ENCODE measurements around the gene NCKAP1. TPM values are rescaled to one million over a fixed set of nuclear protein-coding genes. Genes with fewer than 3 reads are reported as not detected.
"Not testable (repeated sequence)": the region's sequence is repeated elsewhere in the genome, so short reads cannot be mapped to it uniquely, and the experiment has no call there.

Gene NCKAP1
- total RNA-seq, 1 donor from 2014 or later, result 202 TPM

DNA sequence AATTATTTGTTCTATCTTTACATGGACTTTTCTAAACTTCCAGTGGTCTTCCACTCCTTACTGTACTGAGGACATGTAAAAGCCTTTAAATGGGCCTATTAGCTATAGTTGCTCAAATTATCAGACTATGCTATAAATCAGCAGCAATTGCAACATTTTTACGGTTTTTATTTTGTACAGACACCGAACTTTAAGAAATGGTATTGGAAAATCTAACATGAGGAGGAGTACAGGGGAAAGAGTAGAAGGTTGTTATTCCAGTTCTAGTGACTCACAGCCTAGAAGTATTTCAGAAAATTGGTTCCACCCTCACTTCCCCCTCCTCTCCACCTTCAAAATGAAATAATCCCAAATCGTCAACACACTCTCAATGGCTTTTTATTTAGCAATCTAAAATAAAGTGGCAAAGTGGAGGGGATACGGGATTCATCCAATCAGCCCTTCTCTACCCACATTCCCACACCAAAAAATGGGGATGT is 1.1 kb downstream of the NCKAP1 start:
- DNase-seq (ENCODE audit: low spot score), result no peak

DNA sequence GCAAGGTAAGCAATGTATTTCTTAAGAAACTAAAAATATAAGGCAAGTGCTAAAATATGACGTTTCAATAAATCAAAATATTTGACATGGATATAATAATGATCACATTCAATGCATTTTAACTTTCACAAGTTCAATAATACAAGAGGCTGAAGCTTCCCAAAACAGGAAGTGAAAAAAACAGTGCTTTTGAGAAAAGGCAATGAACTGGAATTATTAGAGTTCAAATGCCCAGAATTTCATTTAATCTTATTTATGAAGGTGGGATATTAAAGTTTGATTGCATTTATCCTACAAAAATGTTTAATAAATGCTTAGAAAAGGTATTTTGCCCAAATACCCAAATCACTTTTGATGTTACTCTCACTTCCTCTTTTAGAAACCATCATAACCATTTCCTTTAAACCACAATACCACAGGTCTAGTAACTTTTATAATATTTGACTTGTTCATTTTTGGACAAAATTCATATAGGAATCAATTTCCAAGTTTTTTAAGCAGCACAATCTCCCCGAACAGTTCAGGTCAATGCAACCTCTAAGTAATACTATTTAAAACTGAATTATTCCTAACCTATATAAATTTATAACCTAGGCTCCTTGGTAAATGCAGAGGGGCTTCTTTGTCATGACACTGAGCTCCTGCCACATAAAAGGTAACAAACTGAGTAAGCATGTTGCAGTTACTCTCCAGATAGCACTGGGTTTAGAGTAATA is 2.1 kb downstream of the NCKAP1 start:
- no peak for DNase-seq (ENCODE audit: low spot score)

DNA sequence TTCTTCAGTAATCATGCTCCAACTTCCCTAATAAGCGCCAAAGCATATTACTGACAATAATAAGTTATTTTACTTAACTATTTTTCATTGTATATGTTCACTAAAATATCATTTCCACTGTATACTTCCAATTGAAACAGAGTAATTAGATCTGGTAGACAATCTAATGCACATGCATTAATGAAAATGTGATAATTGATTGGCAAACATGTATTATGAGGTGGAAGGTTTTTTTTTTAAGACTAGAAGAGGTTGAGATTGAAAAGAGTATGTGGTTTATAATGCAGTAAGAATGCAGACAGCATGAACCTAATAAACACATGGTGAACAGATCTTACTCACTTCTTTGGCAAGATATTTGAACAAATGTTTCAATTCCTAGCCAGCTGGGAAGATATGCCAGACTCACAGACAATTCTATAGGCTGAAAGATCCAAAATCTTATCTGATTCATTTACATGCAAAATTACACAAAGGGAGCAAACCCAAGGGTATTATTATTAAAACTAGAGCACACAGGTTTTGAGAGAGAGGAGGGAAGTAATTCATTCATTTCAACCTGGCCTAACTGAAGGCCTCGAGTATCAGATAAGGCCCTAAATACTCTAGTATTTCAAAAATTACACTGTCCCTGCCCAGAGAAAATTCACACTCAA is 2.8 kb downstream of the NCKAP1 start:
- peak; percentile 67 for DNase-seq (ENCODE audit: low spot score)

DNA sequence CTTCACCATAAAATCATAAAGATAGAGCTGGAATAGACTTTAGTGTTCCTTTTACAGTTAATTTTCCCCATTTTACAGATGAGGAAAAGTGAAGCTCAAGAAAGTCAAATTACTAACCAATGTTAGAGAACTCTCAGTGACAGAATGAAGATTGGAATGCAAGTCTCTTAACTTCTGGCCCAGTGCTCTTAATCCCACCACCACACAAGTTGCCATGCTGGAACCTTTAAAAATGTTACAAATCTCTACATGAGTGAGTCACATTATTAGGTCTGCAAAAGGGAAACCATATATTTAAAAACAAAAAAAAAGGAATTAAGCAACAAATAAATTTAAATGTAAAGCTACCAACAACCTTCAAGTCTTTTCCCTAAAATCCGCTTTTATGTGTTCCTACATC is 3.5 kb downstream of the NCKAP1 start:
- DNase-seq (ENCODE audit: low spot score), result peak; percentile 23

DNA sequence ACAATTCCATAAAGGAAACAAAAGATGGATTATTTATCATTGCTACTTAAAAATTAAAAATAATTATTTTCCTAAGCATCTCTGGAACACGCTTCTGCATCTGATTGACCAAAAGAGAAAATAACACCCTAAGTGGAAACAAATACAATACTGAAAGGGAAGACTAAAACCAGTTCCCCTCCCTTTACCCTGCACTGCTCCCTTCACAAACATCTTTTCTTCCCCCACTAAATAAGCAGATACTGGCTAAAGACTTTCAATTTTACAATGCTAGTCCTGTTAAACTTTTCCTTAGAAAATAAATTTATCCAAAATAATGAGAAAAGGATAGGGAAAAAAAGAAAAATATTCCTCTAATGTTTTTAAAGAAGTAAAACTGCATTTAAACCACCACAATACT is 4.3 kb downstream of the NCKAP1 start:
- no peak for DNase-seq (ENCODE audit: low spot score)

DNA sequence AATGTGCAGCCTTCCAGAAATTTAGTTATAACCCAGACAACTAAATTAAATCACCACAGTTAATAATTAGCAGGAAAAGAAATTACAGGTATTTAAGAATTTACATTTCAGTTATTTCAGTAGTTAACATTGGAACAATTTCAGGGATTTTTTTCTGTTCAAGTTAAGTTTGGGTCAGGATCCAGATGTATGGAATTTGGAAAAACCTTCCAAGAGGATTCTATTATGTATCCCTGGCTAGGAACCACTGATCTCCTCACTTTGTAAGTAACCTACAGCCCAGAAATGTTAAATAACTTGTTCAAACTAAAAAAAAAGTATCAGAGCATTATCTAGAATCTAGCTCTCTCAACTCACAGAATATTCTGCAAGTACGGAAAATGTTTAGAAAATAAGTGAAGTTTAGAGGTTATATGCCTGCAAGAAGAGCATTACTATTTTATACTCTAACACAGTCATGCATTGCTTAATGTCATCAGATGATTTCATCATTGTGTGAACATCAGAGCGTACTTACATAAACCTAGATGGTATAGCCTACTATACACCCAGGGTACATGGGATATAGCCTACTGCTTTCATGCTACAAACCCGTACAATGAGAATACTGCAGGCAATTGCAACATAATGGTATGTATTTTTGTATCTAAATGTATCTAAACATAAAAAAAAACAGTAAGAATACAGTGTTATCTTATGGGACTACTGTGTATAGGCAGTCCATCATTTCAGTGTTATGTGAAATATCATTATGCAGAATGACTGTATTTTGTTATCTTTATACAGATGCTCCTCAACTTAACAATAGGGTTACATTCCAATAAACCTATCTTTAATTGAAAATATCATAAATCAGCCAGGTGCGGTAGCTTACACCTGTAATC is 6.1 kb downstream of the NCKAP1 start:
- DNase-seq (ENCODE audit: low spot score), result peak; percentile 23

DNA sequence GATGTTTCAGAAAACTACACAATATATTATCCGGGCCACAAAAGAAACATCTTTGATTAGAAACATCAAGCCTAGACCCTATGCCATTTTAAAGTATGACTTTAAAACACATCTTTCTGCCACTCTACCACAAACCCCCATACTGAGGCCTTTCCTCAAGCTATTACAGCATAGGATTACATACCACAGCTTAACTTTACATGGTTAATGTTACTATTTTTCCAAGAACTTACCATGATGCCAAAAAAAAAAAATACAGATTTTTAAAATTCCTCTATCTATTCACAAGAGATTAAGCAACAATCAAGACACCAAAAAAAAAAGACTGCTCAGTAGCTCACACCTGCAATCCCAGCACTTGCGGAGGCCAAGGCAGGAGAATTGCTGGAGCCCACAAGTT is 9.0 kb downstream of the NCKAP1 start:
- DNase-seq (ENCODE audit: low spot score), result no peak

DNA sequence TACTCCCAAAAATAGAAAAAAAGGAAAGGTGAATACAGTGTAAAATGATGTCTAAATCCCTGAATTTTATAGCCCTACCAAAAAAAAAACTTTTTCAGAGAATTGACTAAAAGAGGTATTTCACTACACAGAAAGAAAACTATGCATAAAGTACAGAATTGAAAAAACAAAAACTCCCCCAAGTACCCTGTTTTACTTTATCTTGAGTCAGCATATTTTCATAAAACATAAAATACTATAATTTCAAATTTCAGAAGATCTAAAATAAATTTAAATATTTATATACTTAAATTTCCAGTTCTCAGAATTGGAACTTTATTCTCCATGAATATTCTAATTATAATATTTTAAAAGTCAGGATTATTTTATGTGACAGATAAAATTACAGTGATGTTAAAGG is 10.1 kb downstream of the NCKAP1 start:
- no peak for DNase-seq (ENCODE audit: low spot score)

DNA sequence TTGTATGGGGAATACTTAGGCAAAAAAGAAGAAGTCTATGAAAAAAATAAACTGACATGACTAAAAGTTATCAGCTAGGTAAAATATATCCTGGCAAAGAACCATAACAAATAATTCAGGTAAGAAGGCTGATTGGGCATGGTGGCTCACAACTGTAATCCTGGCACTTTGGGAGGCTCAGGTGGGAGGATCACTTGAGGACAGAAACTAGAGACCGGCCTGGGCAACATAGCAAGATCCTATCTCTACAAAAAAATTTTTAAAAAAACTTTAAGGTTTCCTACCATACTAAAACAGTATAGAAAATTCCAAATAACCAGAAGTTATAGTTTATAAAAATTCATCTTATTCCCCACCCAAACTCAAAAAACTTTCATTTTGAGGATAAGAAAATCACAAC is 10.8 kb downstream of the NCKAP1 start:
- no peak for DNase-seq (ENCODE audit: low spot score)

DNA sequence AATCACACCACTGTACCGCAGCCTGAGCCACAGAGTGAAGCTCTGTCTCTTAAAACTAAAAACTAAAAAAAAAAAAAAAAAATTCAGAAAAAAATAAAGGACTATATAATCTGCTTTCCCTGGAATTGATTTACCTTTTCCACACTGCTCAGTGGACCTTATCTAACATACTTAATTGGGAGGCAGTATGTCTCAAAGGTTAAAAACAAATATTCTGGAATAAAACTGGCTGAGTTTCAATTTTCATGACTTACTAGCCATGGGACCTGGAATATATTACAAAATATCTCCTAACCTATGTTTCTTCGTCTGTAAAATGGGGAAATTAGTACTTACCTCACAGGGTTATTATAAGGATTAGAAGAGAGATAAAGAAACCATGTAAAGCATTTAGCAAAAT is 11.8 kb downstream of the NCKAP1 start:
- DNase-seq (ENCODE audit: low spot score), result no peak

DNA sequence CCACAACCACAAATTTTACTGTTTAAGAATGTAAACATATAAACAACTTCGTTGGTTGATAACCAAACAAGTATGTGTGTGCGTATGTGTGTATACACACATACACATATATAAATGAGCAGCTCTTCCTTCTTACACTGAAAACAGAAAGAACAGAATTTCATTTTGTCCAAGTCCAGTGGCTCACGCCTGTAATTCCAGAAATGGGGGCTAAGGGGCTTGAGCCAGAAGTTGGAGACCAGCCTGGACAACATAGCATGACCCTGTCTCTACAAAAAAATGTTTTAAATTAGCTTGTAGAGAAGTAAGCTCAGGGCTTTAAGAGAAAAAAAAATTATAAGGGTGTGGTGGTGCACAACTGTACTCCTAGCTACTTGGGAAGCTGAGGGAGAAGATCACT is 12.3 kb downstream of the NCKAP1 start:
- no peak for DNase-seq (ENCODE audit: low spot score)

DNA sequence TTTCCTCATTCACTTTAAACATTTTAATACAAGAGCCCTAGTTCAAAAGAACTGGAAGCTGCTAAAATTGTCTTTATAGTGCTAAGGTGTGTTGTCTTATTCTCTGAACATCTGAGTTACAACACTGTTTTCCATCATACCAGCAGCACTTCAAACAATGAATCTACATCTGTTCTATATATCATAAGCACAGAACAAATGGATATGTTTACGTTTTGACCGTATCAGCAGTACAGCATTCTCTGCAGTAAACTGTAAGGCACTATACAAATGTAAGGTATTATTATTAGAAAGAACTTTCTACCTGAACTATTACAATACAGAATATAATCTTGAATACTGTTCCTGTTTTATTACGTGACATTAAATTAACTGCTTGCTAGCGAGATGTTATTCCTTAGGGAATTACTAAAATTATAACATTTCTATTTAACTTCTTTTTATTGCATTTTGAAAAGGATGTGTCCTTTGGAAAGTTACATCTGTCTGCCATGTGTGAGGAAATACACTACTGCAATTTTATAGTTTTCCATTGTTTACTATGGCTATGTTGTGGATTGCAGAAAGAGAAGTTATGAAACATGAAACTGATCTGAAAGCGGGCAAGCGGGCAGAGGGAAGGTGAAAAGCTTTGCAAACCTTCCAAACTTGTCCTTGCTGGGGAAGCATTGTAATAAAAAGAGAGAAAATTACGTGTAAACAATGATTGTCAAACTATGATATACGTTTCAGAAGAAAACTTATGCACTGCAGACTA is 13.7 kb downstream of the NCKAP1 start:
- DNase-seq (ENCODE audit: low spot score), result no peak

DNA sequence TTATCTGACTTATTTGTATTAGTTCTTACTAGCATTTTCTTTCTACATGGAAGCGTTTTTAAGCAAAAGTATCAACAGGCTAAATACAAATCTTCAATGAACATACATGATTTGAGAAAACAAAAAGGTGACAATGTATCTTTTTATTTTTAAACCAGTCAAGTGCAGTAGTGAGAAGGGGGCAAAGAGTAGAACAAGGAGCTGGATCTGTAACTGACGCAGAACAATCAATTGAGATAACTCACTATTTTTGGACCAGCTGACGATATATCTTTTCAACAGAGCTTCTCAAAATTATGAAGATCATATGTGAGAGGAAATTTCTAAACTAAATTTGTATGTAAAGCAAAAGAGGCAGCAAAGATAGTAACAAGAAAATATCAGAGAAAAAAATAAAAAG is 15.5 kb downstream of the NCKAP1 start:
- no peak for DNase-seq (ENCODE audit: low spot score)

DNA sequence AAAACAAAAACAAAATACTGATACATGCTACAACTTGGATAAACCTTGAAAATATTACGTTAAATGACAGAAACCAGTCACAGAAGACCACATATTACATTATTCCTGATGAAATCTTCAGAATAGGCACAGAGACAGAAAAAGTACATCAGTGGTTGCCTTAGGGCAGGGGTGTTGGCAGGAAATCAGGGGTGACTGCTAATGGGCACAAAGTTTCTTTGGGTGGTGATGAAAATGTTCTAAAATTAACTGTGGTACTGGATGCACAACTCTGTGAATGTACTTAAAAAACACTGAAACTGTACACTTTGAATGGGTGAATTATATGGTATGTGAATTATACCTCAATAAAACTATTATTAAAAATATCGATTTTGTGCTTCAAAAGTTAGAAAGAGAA is 16.6 kb downstream of the NCKAP1 start:
- no peak for DNase-seq (ENCODE audit: low spot score)

DNA sequence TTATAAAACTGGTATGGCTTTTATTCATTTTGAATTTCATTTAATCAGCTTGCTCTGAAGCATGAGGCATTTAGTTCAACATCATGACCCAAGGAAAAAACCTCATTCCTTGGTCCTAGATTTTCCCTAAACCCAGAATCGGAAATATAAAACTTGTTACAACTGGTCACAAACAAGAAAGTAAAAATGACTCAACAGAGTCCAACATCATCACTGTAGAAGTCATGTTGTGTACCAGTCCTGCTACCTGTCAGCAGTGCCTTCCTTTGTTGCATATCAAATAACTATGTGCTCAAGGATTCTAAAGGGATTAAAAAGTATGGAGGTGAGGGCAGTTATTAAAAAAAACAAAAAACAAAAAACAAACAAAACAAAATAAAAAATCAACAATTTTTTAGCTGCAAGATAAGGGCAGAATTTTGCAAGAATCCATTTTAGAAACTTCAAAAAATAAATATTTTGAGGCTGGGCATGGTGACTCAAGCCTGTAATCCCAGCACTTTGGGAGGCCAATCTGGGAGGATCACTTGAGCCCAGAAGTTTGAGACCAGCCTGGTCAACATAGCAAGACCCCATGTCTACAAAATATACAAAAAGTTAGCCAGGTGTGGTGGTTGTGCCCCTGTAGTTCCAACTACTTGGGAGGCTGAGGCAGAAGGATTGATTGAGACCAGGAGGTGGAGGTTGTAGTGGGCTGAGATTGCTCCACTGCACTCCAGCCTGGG is 18.4 kb downstream of the NCKAP1 start:
- DNase-seq (ENCODE audit: low spot score), result no peak

DNA sequence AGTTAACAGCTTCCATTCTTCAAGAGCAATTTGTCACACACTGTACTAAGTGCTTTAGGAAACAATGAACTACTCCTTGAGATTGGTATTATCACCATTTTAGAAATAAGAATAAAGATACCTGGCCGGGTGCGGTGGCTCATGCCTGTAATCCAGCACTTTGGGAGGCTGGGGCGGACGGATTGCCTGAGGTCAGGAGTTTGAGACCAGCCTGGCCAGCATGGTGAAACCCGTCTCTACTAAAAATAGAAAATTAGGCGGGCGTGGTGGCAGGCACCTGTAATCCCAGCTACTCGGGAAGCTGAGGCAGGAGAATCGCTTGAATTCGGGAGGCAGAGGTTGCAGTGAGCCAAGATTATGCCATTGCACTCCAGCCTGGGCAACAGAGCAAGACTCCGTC is 20.4 kb downstream of the NCKAP1 start:
- not testable (repeated sequence) for DNase-seq (ENCODE audit: low spot score)

DNA sequence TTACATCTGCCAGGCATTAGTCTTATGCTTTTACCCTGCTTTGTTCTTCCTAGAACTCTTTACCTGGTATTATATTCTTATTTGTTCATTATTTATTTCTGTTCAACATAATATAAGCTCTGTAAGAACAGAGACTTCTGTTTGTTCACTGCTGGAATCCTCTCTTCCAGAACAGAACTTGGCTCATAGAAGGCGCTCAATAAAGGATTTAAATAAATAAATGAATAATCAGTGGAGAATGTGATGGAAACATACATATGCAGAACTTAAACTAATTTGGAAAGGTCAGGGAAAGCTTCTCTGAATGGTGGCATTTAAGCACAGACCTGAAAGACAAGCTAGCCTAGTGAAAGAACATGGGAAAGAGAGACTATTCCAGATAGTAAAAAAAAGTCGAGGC is 24.3 kb downstream of the NCKAP1 start:
- no peak for DNase-seq (ENCODE audit: low spot score)

DNA sequence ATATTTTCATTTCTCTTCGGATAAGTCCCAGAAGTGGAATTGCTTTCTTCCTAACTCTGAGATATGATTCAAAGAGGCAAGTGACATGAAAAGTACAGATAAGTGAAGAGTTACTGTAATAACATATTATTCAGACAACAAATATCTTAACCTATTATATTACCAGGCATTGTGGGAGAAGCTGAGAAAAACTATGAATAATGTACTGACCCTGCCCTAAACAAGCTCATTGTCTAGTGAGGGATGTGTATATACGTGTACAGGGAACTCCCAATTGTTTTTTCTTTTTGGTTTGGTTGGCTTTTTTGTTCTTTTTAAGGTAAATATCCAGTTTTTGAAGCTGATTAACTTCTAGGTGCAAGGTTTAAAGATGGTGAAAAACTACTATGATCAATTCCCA is 26.5 kb downstream of the NCKAP1 start:
- DNase-seq (ENCODE audit: low spot score), result no peak

DNA sequence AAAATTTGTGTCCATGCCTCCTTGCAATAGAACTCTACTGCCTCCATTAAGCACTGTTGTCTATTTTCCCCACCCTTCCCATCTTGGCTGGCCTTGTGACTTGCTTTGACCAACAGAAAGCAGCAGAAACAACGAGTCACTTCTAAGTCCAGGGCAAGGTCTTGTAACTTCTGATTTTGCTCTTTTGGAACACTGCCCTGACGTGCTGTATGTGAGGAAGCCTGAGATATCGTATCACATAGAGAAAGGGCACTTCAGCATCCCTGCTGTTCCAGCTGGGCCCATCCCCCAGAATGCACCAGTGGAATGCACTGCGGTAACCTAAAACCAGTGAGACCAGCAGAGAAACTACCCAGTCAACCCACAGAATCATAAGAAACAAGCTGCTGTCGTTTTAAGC is 28.1 kb downstream of the NCKAP1 start:
- DNase-seq (ENCODE audit: low spot score), result peak; percentile 10

DNA sequence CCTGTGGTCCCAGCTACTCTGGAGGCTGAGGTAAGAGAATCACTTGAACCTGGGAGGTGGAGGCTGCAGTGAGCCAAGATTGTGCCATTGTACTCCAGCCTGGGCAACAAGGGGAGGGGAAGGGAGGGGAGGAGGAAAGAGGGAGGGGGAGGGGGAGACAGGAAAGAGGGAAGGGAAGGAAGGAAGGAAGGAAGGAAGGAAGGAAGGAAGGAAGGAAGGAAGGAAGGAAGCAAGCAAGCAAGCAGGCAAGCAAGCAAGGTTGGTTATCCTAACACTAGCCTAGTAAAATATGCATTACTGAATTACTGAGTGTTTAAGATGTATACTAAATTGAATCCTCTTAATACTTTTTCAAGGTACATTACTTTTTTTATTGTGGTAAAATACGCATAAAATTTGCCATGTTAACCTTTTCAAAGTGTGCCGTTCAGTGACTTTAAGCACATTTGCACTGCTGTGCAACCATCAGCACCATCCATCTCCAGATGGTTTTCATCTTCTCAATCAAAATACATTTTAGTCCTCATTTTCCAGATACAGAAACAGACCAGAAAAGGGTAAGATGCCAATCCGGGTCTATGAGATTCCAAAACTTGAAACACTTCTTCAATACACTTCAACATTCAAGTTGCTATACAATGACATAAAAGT is 28.9 kb downstream of the NCKAP1 start:
- DNase-seq (ENCODE audit: low spot score), result no peak

DNA sequence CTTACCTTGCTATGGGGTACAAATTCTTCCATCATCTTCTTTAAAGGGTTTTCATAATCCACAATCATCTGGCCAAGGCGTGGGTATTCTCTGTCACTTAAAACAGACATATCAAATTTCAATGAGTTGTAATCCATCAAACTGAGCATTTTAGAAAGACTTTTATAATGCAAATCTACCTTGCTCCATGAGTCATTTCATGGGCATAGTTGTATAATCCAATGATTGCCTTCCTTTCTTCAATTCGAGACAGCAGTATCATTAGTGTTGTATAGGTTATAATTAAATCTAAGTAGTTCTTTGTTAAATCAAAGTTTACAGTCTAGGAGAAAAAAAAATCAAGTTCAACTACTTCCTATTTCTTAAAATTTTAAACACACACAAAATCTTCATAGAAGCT is 36.3 kb downstream of the NCKAP1 start:
- no peak for DNase-seq (ENCODE audit: low spot score)
